ENCODE results near the gene FAHD1.

DNA sequence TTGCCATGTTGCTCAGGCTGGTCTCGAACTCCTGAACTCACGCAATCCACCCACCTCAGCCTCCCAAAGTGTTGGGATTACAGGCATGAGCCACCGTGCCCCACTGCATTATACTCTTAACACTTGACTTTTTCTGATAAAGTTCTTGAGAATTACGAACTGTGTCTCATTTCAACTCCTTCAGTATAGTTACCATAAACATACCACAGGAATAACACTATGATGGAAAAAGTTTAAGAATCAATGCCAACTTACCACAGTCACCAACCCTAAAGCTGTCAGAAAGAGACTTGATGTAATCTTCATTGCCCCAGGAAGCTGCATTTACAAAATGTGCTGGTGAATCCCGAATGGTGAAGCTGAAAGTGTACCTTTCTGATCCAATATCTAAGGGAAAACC lies 34.7 kb downstream of the FAHD1 start:
- no peak for TF ChIP-seq POLR2AphosphoS5 (IDR thresholded peaks at IDR 0.05)
- TF ChIP-seq, protein P1, sequence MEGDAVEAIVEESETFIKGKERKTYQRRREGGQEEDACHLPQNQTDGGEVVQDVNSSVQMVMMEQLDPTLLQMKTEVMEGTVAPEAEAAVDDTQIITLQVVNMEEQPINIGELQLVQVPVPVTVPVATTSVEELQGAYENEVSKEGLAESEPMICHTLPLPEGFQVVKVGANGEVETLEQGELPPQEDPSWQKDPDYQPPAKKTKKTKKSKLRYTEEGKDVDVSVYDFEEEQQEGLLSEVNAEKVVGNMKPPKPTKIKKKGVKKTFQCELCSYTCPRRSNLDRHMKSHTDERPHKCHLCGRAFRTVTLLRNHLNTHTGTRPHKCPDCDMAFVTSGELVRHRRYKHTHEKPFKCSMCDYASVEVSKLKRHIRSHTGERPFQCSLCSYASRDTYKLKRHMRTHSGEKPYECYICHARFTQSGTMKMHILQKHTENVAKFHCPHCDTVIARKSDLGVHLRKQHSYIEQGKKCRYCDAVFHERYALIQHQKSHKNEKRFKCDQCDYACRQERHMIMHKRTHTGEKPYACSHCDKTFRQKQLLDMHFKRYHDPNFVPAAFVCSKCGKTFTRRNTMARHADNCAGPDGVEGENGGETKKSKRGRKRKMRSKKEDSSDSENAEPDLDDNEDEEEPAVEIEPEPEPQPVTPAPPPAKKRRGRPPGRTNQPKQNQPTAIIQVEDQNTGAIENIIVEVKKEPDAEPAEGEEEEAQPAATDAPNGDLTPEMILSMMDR (IDR thresholded peaks at IDR 0.05) = no peak
- no peak for TF ChIP-seq POLR2A (IDR thresholded peaks at IDR 0.05)

Data from breast epithelium (tissue), 3 donors.